Esophagus squamous epithelium (tissue), 5 donors: ENCODE data around the gene TSKU. TPM values are rescaled to one million over a fixed set of nuclear protein-coding genes. Genes with fewer than 3 reads are reported as not detected.

ENCODE experiments used
- DNase-seq: peaks from one replicate; lab custom pipeline; 2025; lab: John Stamatoyannopoulos, UW
- H3K27ac ChIP-seq, 4 donors: fragments of 200-600 bp; sonication (generic); one replicate each; pipeline ENCODE4 v1.5.1; 2016 to 2019; ENCODE audit warnings: mild to moderate bottlenecking in 1 of 4
- H3K27me3 ChIP-seq, 4 donors: fragments of 200-600 bp; sonication (generic); 1 replicate in 3 of 4; 2 replicates in 1 of 4; pipeline versions ENCODE4 v1.5.1 to v1.6.0; 2017 to 2021; ENCODE audit warnings: antibody characterized with exemption in 1 of 4
- H3K36me3 ChIP-seq, 3 donors: fragments of 200-600 bp; sonication (generic); one replicate each; pipeline ENCODE4 v1.5.1; 2016 to 2019
- H3K4me1 ChIP-seq, 3 donors: fragments of 200-600 bp; sonication (generic); one replicate each; pipeline ENCODE4 v1.5.1; 2017 to 2019
- H3K4me3 ChIP-seq, 4 donors: fragments of 200-600 bp; sonication (generic); 1 replicate in 3 of 4; 2 replicates in 1 of 4; pipeline ENCODE4 v1.5.1; 2016 to 2019; ENCODE audit warnings: mild to moderate bottlenecking in 2 of 4, moderate library complexity in 1 of 4
- H3K9me3 ChIP-seq, 3 donors: fragments of 200-600 bp; sonication (generic); one replicate each; pipeline ENCODE4 v1.5.1; 2016 to 2019
- POLR2A ChIP-seq, 4 donors: fragments of 450-650 bp; IDR thresholded peaks; one replicate each; pipeline ENCODE4 v1.6.1; 2017; ENCODE audit warnings: antibody characterized with exemption in 4 of 4, mild to moderate bottlenecking in 4 of 4, moderate library complexity in 3 of 4
- WGBS, 2 donors: methylation state at CpG; one replicate each; pipeline ENCODE4 v1.1.5; 2018; 5-methylcytosine and 5-hydroxymethylcytosine counted together
- intact Hi-C: fragments of 100-400 bp; cut with DNase I; formaldehyde crosslinking; loops from one replicate; pipeline ENCODE4 v1.15.0; 2022
- total RNA-seq, 4 donors: library from RNA; depleted of rRNA; stranded (reverse); fragments of >200 nt; gene quantifications; one replicate each; pipeline ENCODE4 v1.1.0, GENCODE V29; 2016
- TF ChIP-seq, protein P1 (sequence below), 6 experiments: fragments of 450-650 bp in 4 of 6; fragments of 200-600 bp in 2 of 6; sonication (generic) in 2 of 6; IDR thresholded peaks; one replicate each; pipeline ENCODE4 v1.5.1; 2016 to 2019; ENCODE audit warnings: antibody characterized with exemption in 6 of 6, mild to moderate bottlenecking in 4 of 6, moderate library complexity in 4 of 6
- donor health status: DM: yes; HTN: yes; CAD: no.

Gene TSKU
- total RNA-seq, 4 donors from 2014 or later = 51.4 to 95.9 (median 88.4) TPM

DNA sequence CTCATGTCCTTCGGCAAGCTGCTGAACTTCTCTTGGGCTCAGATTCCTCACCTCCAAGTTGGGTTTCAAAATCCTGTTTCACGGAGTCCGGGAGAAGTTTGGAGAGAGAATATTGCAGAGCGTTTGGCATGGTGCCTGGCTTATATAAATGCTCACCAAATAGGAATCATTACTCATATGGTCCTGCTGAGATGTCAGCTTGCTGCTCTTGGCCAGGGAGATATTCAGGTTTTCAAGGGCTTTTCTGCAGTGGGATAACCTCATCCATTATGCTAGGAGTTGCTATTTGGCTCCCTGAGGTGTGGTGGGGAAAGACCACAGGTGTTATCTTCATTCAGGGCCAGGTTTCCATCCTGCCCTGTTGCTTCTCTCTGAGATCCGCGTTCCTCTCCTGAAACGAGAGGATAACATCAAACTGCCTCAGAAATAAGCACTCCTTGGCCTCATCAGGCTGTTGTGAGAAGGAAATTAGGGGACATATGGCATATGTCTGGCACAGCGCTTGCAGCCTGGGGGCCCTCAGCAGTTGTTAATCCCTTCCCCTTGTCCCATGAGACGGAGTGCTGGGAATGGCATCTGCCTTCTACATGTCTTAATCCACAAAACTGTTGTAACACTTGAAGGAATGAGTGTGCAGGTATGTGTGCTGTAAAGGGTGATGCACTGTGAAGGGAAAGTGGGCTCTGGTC is 47.6 kb downstream of the TSKU start:
- no peak overlapping the region for H3K4me3 ChIP-seq
- no peak overlapping the region for H3K27ac ChIP-seq
- TF ChIP-seq POLR2A (IDR thresholded peaks at IDR 0.05) = no peak
- TF ChIP-seq, protein P1, sequence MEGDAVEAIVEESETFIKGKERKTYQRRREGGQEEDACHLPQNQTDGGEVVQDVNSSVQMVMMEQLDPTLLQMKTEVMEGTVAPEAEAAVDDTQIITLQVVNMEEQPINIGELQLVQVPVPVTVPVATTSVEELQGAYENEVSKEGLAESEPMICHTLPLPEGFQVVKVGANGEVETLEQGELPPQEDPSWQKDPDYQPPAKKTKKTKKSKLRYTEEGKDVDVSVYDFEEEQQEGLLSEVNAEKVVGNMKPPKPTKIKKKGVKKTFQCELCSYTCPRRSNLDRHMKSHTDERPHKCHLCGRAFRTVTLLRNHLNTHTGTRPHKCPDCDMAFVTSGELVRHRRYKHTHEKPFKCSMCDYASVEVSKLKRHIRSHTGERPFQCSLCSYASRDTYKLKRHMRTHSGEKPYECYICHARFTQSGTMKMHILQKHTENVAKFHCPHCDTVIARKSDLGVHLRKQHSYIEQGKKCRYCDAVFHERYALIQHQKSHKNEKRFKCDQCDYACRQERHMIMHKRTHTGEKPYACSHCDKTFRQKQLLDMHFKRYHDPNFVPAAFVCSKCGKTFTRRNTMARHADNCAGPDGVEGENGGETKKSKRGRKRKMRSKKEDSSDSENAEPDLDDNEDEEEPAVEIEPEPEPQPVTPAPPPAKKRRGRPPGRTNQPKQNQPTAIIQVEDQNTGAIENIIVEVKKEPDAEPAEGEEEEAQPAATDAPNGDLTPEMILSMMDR (IDR thresholded peaks at IDR 0.05) = no peak
- no peak for DNase-seq
- H3K4me1 ChIP-seq = peaks cover 0 to 57% (median 23%) of the 10 kb centered on the region in 3 donors
- intact Hi-C loops = no loop called here
- H3K27me3 ChIP-seq = peaks cover 0 to 5% (median 0%) of the 10 kb centered on the region in 4 donors
- H3K9me3 ChIP-seq = no peaks in the 10 kb centered on the region
- no peaks in the 10 kb centered on the region for H3K36me3 ChIP-seq
- 23 to 32% methylated on average over 7 to 9 of the region's 9 CpGs for WGBS, 2 donors

DNA sequence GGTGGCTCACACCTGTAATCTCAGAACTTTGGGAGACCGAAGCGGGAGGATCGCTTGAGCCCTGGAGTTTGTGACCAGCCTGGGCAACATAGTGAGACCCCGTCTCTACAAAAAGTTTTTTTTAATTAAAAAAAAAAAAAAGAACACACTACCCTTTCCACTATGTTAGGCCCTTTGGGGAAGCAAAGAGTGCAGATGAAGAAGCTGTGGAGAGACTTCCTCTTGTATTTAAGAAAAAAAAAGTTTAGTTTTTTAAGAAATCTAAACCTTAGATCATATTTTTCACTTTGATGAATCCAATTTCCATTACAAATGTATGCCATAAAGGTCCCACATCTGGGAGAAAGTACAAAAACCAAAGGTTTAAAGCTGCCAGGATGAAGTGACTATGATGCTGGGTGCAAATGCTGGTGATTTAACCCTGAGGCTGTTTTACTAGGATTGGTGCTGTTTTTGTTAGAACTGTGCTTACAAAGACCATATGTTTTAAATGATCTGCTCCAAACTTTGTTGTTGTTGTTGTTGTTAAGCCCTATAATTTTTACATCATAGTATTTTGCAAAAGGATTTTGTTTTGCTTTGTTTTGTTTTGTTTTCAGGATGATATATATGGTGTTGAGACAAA is 48.6 kb downstream of the TSKU start:
- no peaks in the 10 kb centered on the region for H3K9me3 ChIP-seq
- H3K27me3 ChIP-seq = peaks cover 0 to 5% (median 0%) of the 10 kb centered on the region in 4 donors
- intact Hi-C loops = no loop called here
- TF ChIP-seq, protein P1 (IDR thresholded peaks at IDR 0.05) = no peak
- no peak for TF ChIP-seq POLR2A (IDR thresholded peaks at IDR 0.05)
- peaks cover 10 to 65% (median 29%) of the 10 kb centered on the region in 3 donors for H3K4me1 ChIP-seq
- no peak for DNase-seq
- no peak overlapping the region for H3K27ac ChIP-seq
- H3K36me3 ChIP-seq = no peaks in the 10 kb centered on the region
- 91 to 94% methylated on average over 4 of the region's 4 CpGs for WGBS, 2 donors
- no peak overlapping the region for H3K4me3 ChIP-seq

DNA sequence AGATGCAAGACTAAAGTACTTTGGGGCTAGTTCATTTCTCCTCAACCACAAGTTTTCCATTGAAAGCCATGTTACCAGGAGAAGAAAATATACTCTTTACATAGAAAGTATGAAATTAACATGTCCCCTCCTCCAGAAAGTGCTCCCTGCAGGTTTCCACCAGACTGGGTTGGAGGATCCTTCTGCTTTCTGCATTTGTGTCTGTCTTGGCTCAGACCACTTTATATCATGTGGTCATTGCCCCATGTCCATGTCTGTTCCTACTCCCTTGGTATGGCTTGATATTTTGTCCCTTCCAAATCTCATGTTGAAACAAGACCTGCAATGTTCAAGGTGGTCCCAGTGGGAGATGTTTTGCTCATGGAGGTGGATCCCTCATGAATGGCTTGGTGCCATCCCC is 49.2 kb downstream of the TSKU start:
- Histone ChIP-seq H3K4me1 (peaks cover 13 to 70% (median 34%) of the 10 kb centered on the region in 3 donors), H3K36me3 (no peaks in the 10 kb centered on the region), H3K27me3 (peaks cover 0 to 9% (median 0%) of the 10 kb centered on the region in 4 donors), H3K4me3 (no peak overlapping the region), H3K9me3 (no peaks in the 10 kb centered on the region), H3K27ac (no peak overlapping the region)
- DNase-seq = no peak
- TF ChIP-seq, protein P1 (IDR thresholded peaks at IDR 0.05) = no peak
- TF ChIP-seq POLR2A (IDR thresholded peaks at IDR 0.05) = no peak
- intact Hi-C loops = no loop called here

DNA sequence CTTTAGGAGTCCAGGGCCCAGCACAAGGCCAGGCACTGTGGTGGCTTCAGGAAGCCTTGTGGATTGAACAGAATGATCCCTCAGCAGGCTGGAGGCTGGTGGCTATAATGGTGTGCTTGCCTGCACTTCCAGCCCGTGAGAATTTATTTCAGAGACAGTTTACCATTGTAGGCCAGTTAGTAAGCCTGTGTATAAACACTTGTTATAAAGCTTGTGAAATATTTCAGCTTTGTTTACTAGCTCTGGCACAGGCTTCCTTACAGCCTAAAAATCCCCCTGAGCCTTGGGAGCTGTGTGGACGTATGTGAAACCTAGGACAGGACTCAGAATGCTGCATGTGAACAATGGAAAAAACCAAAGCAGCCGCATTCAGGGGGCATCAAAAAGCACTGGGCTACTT is 51.0 kb downstream of the TSKU start:
- TF ChIP-seq, protein P1 (IDR thresholded peaks at IDR 0.05) = no peak
- no peak for TF ChIP-seq POLR2A (IDR thresholded peaks at IDR 0.05)
- intact Hi-C loops = no loop called here
- no peak for DNase-seq
- Histone ChIP-seq H3K9me3 (no peaks in the 10 kb centered on the region), H3K27ac (no peak overlapping the region), H3K36me3 (no peaks in the 10 kb centered on the region), H3K4me1 (peaks cover 13 to 86% (median 44%) of the 10 kb centered on the region in 3 donors), H3K27me3 (peaks cover 0 to 15% (median 0%) of the 10 kb centered on the region in 4 donors), H3K4me3 (no peak overlapping the region)
- 70 to 75% methylated on average over 3 of the region's 3 CpGs for WGBS, 2 donors

DNA sequence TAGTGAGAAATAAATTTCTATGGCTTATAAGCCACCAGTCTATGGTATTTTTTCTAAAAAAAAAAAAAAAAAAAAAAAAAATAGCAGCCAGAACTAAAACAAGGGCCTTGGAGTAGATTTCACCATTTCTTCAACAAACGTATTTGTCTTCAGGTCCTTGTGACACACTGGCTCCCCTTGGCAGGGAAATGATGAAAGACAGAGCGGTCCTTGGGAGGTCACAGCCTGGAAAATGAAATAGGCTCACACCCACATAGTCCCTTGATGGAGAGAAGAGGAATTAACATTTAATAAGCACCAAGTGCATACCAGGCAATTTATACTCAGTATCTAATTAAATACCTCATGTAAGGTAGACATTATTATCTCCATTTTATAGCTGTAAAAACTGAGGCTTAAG is 51.9 kb downstream of the TSKU start:
- Histone ChIP-seq H3K9me3 (no peaks in the 10 kb centered on the region), H3K27me3 (peaks cover 0 to 15% (median 0%) of the 10 kb centered on the region in 4 donors), H3K27ac (no peak overlapping the region), H3K4me3 (no peak overlapping the region), H3K4me1 (peaks cover 13 to 89% (median 43%) of the 10 kb centered on the region in 3 donors), H3K36me3 (no peaks in the 10 kb centered on the region)
- 37 to 91% methylated on average over 2 of the region's 2 CpGs for WGBS, 2 donors
- intact Hi-C loops = no loop called here
- TF ChIP-seq, protein P1 (IDR thresholded peaks at IDR 0.05) = no peak
- TF ChIP-seq POLR2A (IDR thresholded peaks at IDR 0.05) = no peak
- no peak for DNase-seq
